ENCODE results near the gene MFSD12.

MFSD12 gene

GRCh38 chr19:3589439-3589838, 32.1 kb upstream of the MFSD12 start:
- Histone ChIP-seq H3K36me3 (ENCODE audit: control insufficient read depth, low read length) (no peaks in the 10 kb centered on the region), H3K9me3 (ENCODE audit: control insufficient read depth, insufficient read depth, low read length) (peaks cover 20% of the 10 kb centered on the region; the same call in 1 of the 2 replicates), H3K4me1 (ENCODE audit: control insufficient read depth, low read length) (no peaks in the 10 kb centered on the region), H3K79me2 (ENCODE audit: control insufficient read depth, low read length) (no peaks in the 10 kb centered on the region), H3K9me2 (replicated peaks; ENCODE audit: control insufficient read depth, low read length) (no peaks in the 10 kb centered on the region), H4K20me1 (ENCODE audit: control insufficient read depth, insufficient read depth, low read depth, low read length) (no peaks in the 10 kb centered on the region), H3K4me3 (ENCODE audit: low read length) (no peak overlapping the region), H3K4me2 (ENCODE audit: low read length) (no peak overlapping the region), H3K27ac (ENCODE audit: low read depth, low read length) (no peak overlapping the region), H3F3A (ENCODE audit: control insufficient read depth, insufficient read depth) (no peaks in the 10 kb centered on the region), H3K27me3 (ENCODE audit: control insufficient read depth, low read length) (no peaks in the 10 kb centered on the region)
- no peak for TF ChIP-seq EZH2phosphoT487 (IDR thresholded peaks at IDR 0.05; ENCODE audit: borderline replicate concordance, low read length)
- no peak for TF ChIP-seq CTCF (IDR thresholded peaks at IDR 0.05; ENCODE audit: low read depth, low read length, poor library complexity, severe bottlenecking)

GRCh38 chr19:3586707-3587346, 29.4 kb upstream of the MFSD12 start:
- H3K27ac ChIP-seq (ENCODE audit: low read depth, low read length) = no peak overlapping the region
- no peak overlapping the region for H3K4me2 ChIP-seq (ENCODE audit: low read length)
- H4K20me1 ChIP-seq (ENCODE audit: control insufficient read depth, insufficient read depth, low read depth, low read length) = no peaks in the 10 kb centered on the region
- H3K79me2 ChIP-seq (ENCODE audit: control insufficient read depth, low read length) = no peaks in the 10 kb centered on the region
- H3K9me3 ChIP-seq (ENCODE audit: control insufficient read depth, insufficient read depth, low read length) = peaks cover 14% of the 10 kb centered on the region; the same call in 1 of the 2 replicates
- no peaks in the 10 kb centered on the region for H3K4me1 ChIP-seq (ENCODE audit: control insufficient read depth, low read length)
- H3K27me3 ChIP-seq (ENCODE audit: control insufficient read depth, low read length) = no peaks in the 10 kb centered on the region
- H3K9me2 ChIP-seq (replicated peaks; ENCODE audit: control insufficient read depth, low read length) = no peaks in the 10 kb centered on the region
- no peaks in the 10 kb centered on the region for H3F3A ChIP-seq (ENCODE audit: control insufficient read depth, insufficient read depth)
- no peaks in the 10 kb centered on the region for H3K36me3 ChIP-seq (ENCODE audit: control insufficient read depth, low read length)
- no peak for TF ChIP-seq CTCF (IDR thresholded peaks at IDR 0.05; ENCODE audit: low read depth, low read length, poor library complexity, severe bottlenecking)
- TF ChIP-seq EZH2phosphoT487 (IDR thresholded peaks at IDR 0.05; ENCODE audit: borderline replicate concordance, low read length) = no peak
- H3K4me3 ChIP-seq (ENCODE audit: low read length) = no peak overlapping the region

- Histone ChIP-seq H4K20me1 (ENCODE audit: control insufficient read depth, insufficient read depth, low read depth, low read length) (no peaks in the 10 kb centered on the region), H3K4me3 (ENCODE audit: low read length) (no peak overlapping the region), H3K36me3 (ENCODE audit: control insufficient read depth, low read length) (no peaks in the 10 kb centered on the region), H3F3A (ENCODE audit: control insufficient read depth, insufficient read depth) (no peaks in the 10 kb centered on the region), H3K4me1 (ENCODE audit: control insufficient read depth, low read length) (no peaks in the 10 kb centered on the region), H3K9me2 (replicated peaks; ENCODE audit: control insufficient read depth, low read length) (no peaks in the 10 kb centered on the region), H3K9me3 (ENCODE audit: control insufficient read depth, insufficient read depth, low read length) (peaks cover 7% of the 10 kb centered on the region; the same call in 1 of the 2 replicates), H3K4me2 (ENCODE audit: low read length) (no peak overlapping the region), H3K79me2 (ENCODE audit: control insufficient read depth, low read length) (no peaks in the 10 kb centered on the region), H3K27ac (ENCODE audit: low read depth, low read length) (no peak overlapping the region), H3K27me3 (ENCODE audit: control insufficient read depth, low read length) (no peaks in the 10 kb centered on the region)
- TF ChIP-seq EZH2phosphoT487 (IDR thresholded peaks at IDR 0.05; ENCODE audit: borderline replicate concordance, low read length) = no peak
- peak; percentile 79 for TF ChIP-seq CTCF (IDR thresholded peaks at IDR 0.05; ENCODE audit: low read depth, low read length, poor library complexity, severe bottlenecking)
Measured at GRCh38 chr19:3586127-3586626, 28.8 kb upstream of the MFSD12 start.
